ENCODE measurements around the gene ME1. TPM values are rescaled to one million over a fixed set of nuclear protein-coding genes. Genes with fewer than 3 reads are reported as not detected.

ME1 gene
- total RNA-seq, 1 experiment from 2014 or later: 40.5 TPM

- TF ChIP-seq SRF (IDR thresholded peaks at IDR 0.05; ENCODE audit: low read depth) (no peak), SIN3A (IDR thresholded peaks at IDR 0.05; ENCODE audit: low read depth) (no peak), ZBTB33 (IDR thresholded peaks at IDR 0.05; ENCODE audit: extremely low read depth, insufficient replicate concordance, low read length) (no peak)
Observed at GRCh38 chr6:83463886-83464285, 33.0 kb upstream of the ME1 start (continued).

GRCh38 chr6:83462524-83462923 is 31.7 kb upstream of the ME1 start:
- H4K20me1 ChIP-seq (ENCODE audit: insufficient read depth): no peaks in the 10 kb centered on the region
- H3K9me3 ChIP-seq (ENCODE audit: control insufficient read depth in 1 of 2, insufficient read depth in 1 of 2, low read depth in 1 of 2, low read length in 2 of 2): no peaks in the 10 kb centered on the region
- no peak overlapping the region for H3K27ac ChIP-seq (ENCODE audit: low read depth, low read length)
- no peak overlapping the region for H3K9ac ChIP-seq (ENCODE audit: low read length)
- no peak overlapping the region for H3K4me2 ChIP-seq (ENCODE audit: low read length)
- no peak overlapping the region for H3K4me3 ChIP-seq (replicated peaks in 1 of 2; ENCODE audit: low read depth in 1 of 2, low read length in 2 of 2)
- H3K9me2 ChIP-seq (ENCODE audit: insufficient read depth): no peaks in the 10 kb centered on the region
- CTCF ChIA-PET: no interaction called here
- H3K27me3 ChIP-seq (ENCODE audit: insufficient read depth, low read length): no peaks in the 10 kb centered on the region
- no TSS peak for BruUV-seq (replicated peaks)
- POLR2A ChIA-PET: no interaction called here
- RAD21 ChIA-PET (ENCODE audit: low non-redundant PET in 1 of 2, low total read pairs in 2 of 2, uncharacterized antibody in 2 of 2, unreplicated experiment in 2 of 2): no interaction called here
- no peaks in the 10 kb centered on the region for H3K36me3 ChIP-seq (ENCODE audit: control insufficient read depth in 1 of 2, insufficient read depth in 2 of 2, low read length in 2 of 2)
- intact Hi-C loops (cut with micrococcal nuclease): no loop called here
- TF ChIP-seq FOSL1 (IDR thresholded peaks at IDR 0.05; ENCODE audit: low read depth): no peak
- TF ChIP-seq YY1 (IDR thresholded peaks at IDR 0.05; ENCODE audit: extremely low read depth, insufficient replicate concordance, low read depth, low read length): no peak
- no peak for TF ChIP-seq POLR2AphosphoS5 (IDR thresholded peaks at IDR 0.05; ENCODE audit: low read depth, low read length)
- no peak for TF ChIP-seq REST (IDR thresholded peaks at IDR 0.05; ENCODE audit: low read depth)
- no peak for TF ChIP-seq SRF (IDR thresholded peaks at IDR 0.05; ENCODE audit: low read depth)
- H3K79me2 ChIP-seq (ENCODE audit: insufficient read depth, low read length): no peaks in the 10 kb centered on the region
- no peak for ATAC-seq
- H2AFZ ChIP-seq (ENCODE audit: low read depth, low read length, poor library complexity, severe bottlenecking): no peak overlapping the region
- H3K4me1 ChIP-seq (ENCODE audit: control insufficient read depth in 1 of 2, insufficient read depth in 2 of 2, low read length in 2 of 2): no peaks in the 10 kb centered on the region
- no peak for DNase-seq (ENCODE audit: low read depth, low spot score)
